Measurements from ENCODE around the gene SLC30A1. TPM values are rescaled to one million over a fixed set of nuclear protein-coding genes. Genes with fewer than 3 reads are reported as not detected.
A peak's percentile ranks its signal among the peaks of the same experiment; 100 is the strongest.

SLC30A1 gene
- polyA plus RNA-seq, 3 donors: 11.9 to 15.4 (median 13.2) TPM

GRCh38 chr1:211588711-211589110 lies 9.8 kb upstream of the SLC30A1 start:
- no peaks in the 10 kb centered on the region for H3K27me3 ChIP-seq (ENCODE audit: control insufficient read depth in 2 of 2, insufficient read depth in 2 of 2, low read length in 2 of 2)
- Mint-ChIP-seq H3K9me3 (peaks cover 0 to 2% (median 0%) of the 10 kb centered on the region in 7 donors), H3K27me3 (ENCODE audit: low read depth in 3 of 3) (peaks cover 0 to 2% (median 0%) of the 10 kb centered on the region in 3 donors), H3K4me1 (peaks cover 61% of the 10 kb centered on the region), H3K4me3 (no peak overlapping the region), H3K27ac (peak overlapping the region in 3 of 7 donors; percentile 35 to 78 (median 52)), H3K36me3 (peaks cover 0 to 4% of the 10 kb centered on the region in 2 donors)
- no peaks in the 10 kb centered on the region for H4K20me1 ChIP-seq (ENCODE audit: insufficient read depth, low read length)
- no peaks in the 10 kb centered on the region for H3K36me3 ChIP-seq (replicated peaks in 1 of 2; ENCODE audit: control insufficient read depth in 1 of 2, insufficient read depth in 2 of 2, low read length in 2 of 2)
- no peak overlapping the region for H3K4me3 ChIP-seq (replicated peaks in 1 of 3; ENCODE audit: low read depth in 2 of 3, low read length in 3 of 3)
- H2AFZ ChIP-seq (ENCODE audit: insufficient read depth, low read depth, low read length, poor library complexity, severe bottlenecking): no peak overlapping the region
- WGBS (ENCODE audit: insufficient coverage): 100% methylated on average over 2 of the region's 4 CpGs
- no peaks in the 10 kb centered on the region for H3K9me3 ChIP-seq (replicated peaks in 1 of 2; ENCODE audit: control insufficient read depth in 1 of 2, insufficient read depth in 1 of 2, low read length in 2 of 2)
- H3K9ac ChIP-seq (ENCODE audit: insufficient read depth, low read length, poor library complexity, severe bottlenecking): no peak overlapping the region
- H3K4me2 ChIP-seq (replicated peaks; ENCODE audit: extremely low read depth, low read length, poor library complexity, severe bottlenecking): no peak overlapping the region
- no peak for DNase-seq
- H3K27ac ChIP-seq (ENCODE audit: low read depth in 1 of 2, low read length in 2 of 2): no peak overlapping the region
- no peaks in the 10 kb centered on the region for H3K79me2 ChIP-seq (ENCODE audit: insufficient read depth, low read length)
- no peak for TF ChIP-seq CTCF (IDR thresholded peaks at IDR 0.05)
- intact Hi-C loops (cut with micrococcal nuclease): no loop called here
- peaks cover 51 to 57% of the 10 kb centered on the region in 2 donors for H3K4me1 ChIP-seq (ENCODE audit: control insufficient read depth in 1 of 2, insufficient read depth in 2 of 2, low read length in 2 of 2)

DNA sequence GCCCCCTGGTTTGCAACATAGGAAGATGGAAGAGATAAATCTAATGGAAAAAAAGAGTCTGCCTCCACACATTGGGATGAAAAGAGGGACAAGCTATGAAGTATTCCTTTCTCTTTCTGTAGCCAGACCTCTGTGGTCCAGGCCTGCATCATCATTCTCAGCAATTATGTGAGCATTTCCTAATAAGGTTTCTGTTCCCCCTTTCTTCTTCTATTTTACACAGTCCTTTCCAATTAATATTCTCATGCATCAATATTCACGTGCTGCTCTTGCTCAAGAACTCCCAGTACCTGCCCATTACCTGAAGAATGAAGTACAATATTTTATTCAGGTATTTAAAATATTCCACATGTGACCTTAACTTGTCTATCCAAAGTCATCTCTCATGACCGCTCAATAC lies 8.2 kb upstream of the SLC30A1 start:
- Mint-ChIP-seq H3K4me3 (no peak overlapping the region), H3K9me3 (peaks cover 0 to 2% (median 0%) of the 10 kb centered on the region in 7 donors), H3K27ac (peak overlapping the region in 5 of 7 donors; percentile 25 to 73 (median 43)), H3K27me3 (ENCODE audit: low read depth in 3 of 3) (peaks cover 0 to 2% (median 0%) of the 10 kb centered on the region in 3 donors), H3K36me3 (peaks cover 0 to 3% of the 10 kb centered on the region in 2 donors), H3K4me1 (peaks cover 73% of the 10 kb centered on the region)
- H3K9ac ChIP-seq (ENCODE audit: insufficient read depth, low read length, poor library complexity, severe bottlenecking): no peak overlapping the region
- no CpG with 5 or more reads among the region's 2 CpGs for WGBS (ENCODE audit: insufficient coverage)
- H2AFZ ChIP-seq (ENCODE audit: insufficient read depth, low read depth, low read length, poor library complexity, severe bottlenecking): no peak overlapping the region
- no peak for TF ChIP-seq CTCF (IDR thresholded peaks at IDR 0.05)
- peak; percentile 21 to 62 (median 58) for DNase-seq
- peaks cover 67 to 73% of the 10 kb centered on the region in 2 donors for H3K4me1 ChIP-seq (ENCODE audit: control insufficient read depth in 1 of 2, insufficient read depth in 2 of 2, low read length in 2 of 2)
- H3K36me3 ChIP-seq (replicated peaks in 1 of 2; ENCODE audit: control insufficient read depth in 1 of 2, insufficient read depth in 2 of 2, low read length in 2 of 2): no peaks in the 10 kb centered on the region
- no peaks in the 10 kb centered on the region for H3K79me2 ChIP-seq (ENCODE audit: insufficient read depth, low read length)
- no peaks in the 10 kb centered on the region for H3K9me3 ChIP-seq (replicated peaks in 1 of 2; ENCODE audit: control insufficient read depth in 1 of 2, insufficient read depth in 1 of 2, low read length in 2 of 2)
- H4K20me1 ChIP-seq (ENCODE audit: insufficient read depth, low read length): no peaks in the 10 kb centered on the region
- H3K4me3 ChIP-seq (replicated peaks in 1 of 3; ENCODE audit: low read depth in 2 of 3, low read length in 3 of 3): no peak overlapping the region
- no peak overlapping the region for H3K4me2 ChIP-seq (replicated peaks; ENCODE audit: extremely low read depth, low read length, poor library complexity, severe bottlenecking)
- H3K27me3 ChIP-seq (ENCODE audit: control insufficient read depth in 2 of 2, insufficient read depth in 2 of 2, low read length in 2 of 2): no peaks in the 10 kb centered on the region
- intact Hi-C loops (cut with micrococcal nuclease): no loop called here
- H3K27ac ChIP-seq (ENCODE audit: low read depth in 1 of 2, low read length in 2 of 2): no peak overlapping the region

All from CD14-positive monocyte (primary cell).